A549 (cell line): ENCODE data around the gene COL2A1. TPM values are rescaled to one million over a fixed set of nuclear protein-coding genes. Genes with fewer than 3 reads are reported as not detected.

Experiments used
- ATAC-seq, 2 experiments: fragments of 200-7000 bp in 1 of 2; fragments of >200 bp in 1 of 2; cut with Nextera tagmentation in 1 of 2; cut with Tn5 transposase in 1 of 2; 3 replicates each; pipeline versions ENCODE4 v1.8.0 to v1.9.1; 2018 to 2020; ENCODE audit warnings: mild to moderate bottlenecking in 1 of 2, moderate library complexity in 1 of 2
- CTCF ChIA-PET: fragments of 300-600 bp; sonication (Branson Sonifier 250); formaldehyde crosslinking; extraction: SDS; loops from one replicate; lab custom pipeline; 2021; ENCODE audit warnings: antibody characterized with exemption, inconsistent platforms; lab: Yijun Ruan, JAX
- POLR2A ChIA-PET: fragments of 350-600 bp; formaldehyde crosslinking; extraction: SDS; loops from one replicate; lab custom pipeline; 2021; ENCODE audit warnings: antibody characterized with exemption, inconsistent platforms; lab: Yijun Ruan, JAX
- DNase-seq, 2 experiments: peaks; one replicate each; pipeline versions ENCODE4 v3.0.0 to v3.0.0-alpha.2; 2011 to 2016; ENCODE audit warnings: low read depth in 1 of 2, low spot score in 1 of 2
- FAIRE-seq: peaks from 2 replicates; lab custom pipeline; 2011; peaks lifted over from hg19 to GRCh38; lab: Jason Lieb, UNC
- H3K27ac ChIP-seq, 2 experiments: fragments of >200 bp; sonication (Bioruptor Twin); formaldehyde crosslinking; 3 replicates each; pipeline ENCODE4 v1.5.1; 2016 to 2017
- H3K4me1 ChIP-seq: fragments of >200 bp; sonication (Bioruptor Twin); formaldehyde crosslinking; 3 replicates; pipeline ENCODE4 v1.6.1; 2016
- H3K4me2 ChIP-seq: fragments of >200 bp; sonication (Bioruptor Twin); formaldehyde crosslinking; 3 replicates; pipeline ENCODE4 v1.6.1; 2016
- H3K4me3 ChIP-seq: fragments of >200 bp; sonication (Bioruptor Twin); formaldehyde crosslinking; 3 replicates; pipeline ENCODE4 v1.5.1; 2016
- H3K9me3 ChIP-seq: fragments of >200 bp; sonication (Bioruptor Twin); formaldehyde crosslinking; 3 replicates; pipeline ENCODE4 v1.6.1; 2016
- CBX8 ChIP-seq: fragments of 200-600 bp; sonication (generic); IDR thresholded peaks from 2 replicates; pipeline ENCODE4 v1.6.1; 2016
- CEBPB ChIP-seq, 2 experiments: fragments of >200 bp in 1 of 2; sonication (Bioruptor Twin) in 1 of 2; formaldehyde crosslinking in 1 of 2; IDR thresholded peaks; 2 replicates each; pipeline ENCODE4 v1.6.1; 2012 to 2016
- CHD4 ChIP-seq: fragments of 200-600 bp; sonication (generic); IDR thresholded peaks from 2 replicates; pipeline ENCODE4 v1.6.1; 2016; ENCODE audit warnings: antibody characterized with exemption, mild to moderate bottlenecking, borderline replicate concordance
- CTCF ChIP-seq: fragments of >200 bp; sonication (Bioruptor Twin); formaldehyde crosslinking; IDR thresholded peaks from 3 replicates; pipeline ENCODE4 v1.5.1; 2016
- ELK1 ChIP-seq: fragments of 150-350 bp; IDR thresholded peaks from 2 replicates; pipeline ENCODE4 v1.6.1; 2014; ENCODE audit warnings: low read depth, mild to moderate bottlenecking, low read length
- ESRRA ChIP-seq: fragments of 150-350 bp; IDR thresholded peaks from 2 replicates; pipeline ENCODE4 v1.6.1; 2014; ENCODE audit warnings: mild to moderate bottlenecking, low read length, borderline replicate concordance
- FOXS1 ChIP-seq: fragments of 250-450 bp; sonication (Bioruptor Pico); IDR thresholded peaks from 2 replicates; pipeline ENCODE4 v1.5.0; 2020; ENCODE audit warnings: mild to moderate bottlenecking, moderate library complexity
- HES2 ChIP-seq: fragments of >200 bp; sonication (Bioruptor Twin); formaldehyde crosslinking; IDR thresholded peaks from 2 replicates; pipeline ENCODE4 v1.6.1; 2016
- HEYL ChIP-seq: fragments of 250-450 bp; sonication (Bioruptor Pico); IDR thresholded peaks from 2 replicates; pipeline ENCODE4 v1.8.0; 2021; ENCODE audit warnings: mild to moderate bottlenecking, moderate library complexity
- HOXB13 ChIP-seq: fragments of 250-450 bp; sonication (Bioruptor Pico); IDR thresholded peaks from 2 replicates; pipeline ENCODE4 v1.5.0; 2020; ENCODE audit warnings: low read depth, mild to moderate bottlenecking, moderate library complexity
- JUN ChIP-seq, 2 experiments: fragments of >200 bp; sonication (Bioruptor Twin); formaldehyde crosslinking; IDR thresholded peaks; 2 replicates in 1 of 2; 3 replicates in 1 of 2; pipeline ENCODE4 v1.6.1; 2016 to 2017
- MAFK ChIP-seq: fragments of 450-650 bp; IDR thresholded peaks from 2 replicates; pipeline ENCODE4 v1.6.1; 2014; ENCODE audit not compliant: partially characterized antibody
- NPAS2 ChIP-seq: fragments of 250-450 bp; sonication (Bioruptor Pico); IDR thresholded peaks from 2 replicates; pipeline ENCODE4 v1.8.0; 2022; ENCODE audit warnings: mild to moderate bottlenecking, moderate library complexity, borderline replicate concordance
- RCOR1 ChIP-seq: fragments of 150-350 bp; IDR thresholded peaks from 2 replicates; pipeline ENCODE4 v1.6.1; 2014; ENCODE audit warnings: antibody characterized with exemption, low read length, low read depth
- REST ChIP-seq: fragments of 200-600 bp; sonication (generic); IDR thresholded peaks from 2 replicates; pipeline ENCODE4 v1.6.1; 2016; ENCODE audit warnings: antibody characterized with exemption, mild to moderate bottlenecking, moderate library complexity
- RFX5 ChIP-seq: fragments of 450-650 bp; IDR thresholded peaks from 2 replicates; pipeline ENCODE4 v1.7.1; 2014; ENCODE audit warnings: antibody characterized with exemption, mild to moderate bottlenecking, moderate library complexity
- ZNF302 ChIP-seq: fragments of 250-450 bp; sonication (Bioruptor Pico); IDR thresholded peaks from 2 replicates; pipeline ENCODE4 v1.9.0; 2021; ENCODE audit warnings: inconsistent platforms, mild to moderate bottlenecking, moderate library complexity
- WGBS: methylation state at CpG from one replicate; pipeline ENCODE4 v1.1.6; 2017; ENCODE audit errors: missing lambda C conversion rate; 5-methylcytosine and 5-hydroxymethylcytosine counted together
- polyA plus RNA-seq, 4 experiments: library from polyadenylated mRNA; depleted of rRNA in 3 of 4; stranded (reverse); fragments of >200 nt; fragmentation: RNase III in 1 of 4; extraction: RNeasy Plus Mini Kit Qiagen cat#74134 plus additional on column Dnase treatment in 1 of 4; gene quantifications; 2 replicates in 3 of 4; 3 replicates in 1 of 4; pipeline ENCODE4 v1.2.3, GENCODE V29; 2011 to 2017

Gene COL2A1
- polyA plus RNA-seq, 2 of the 4 experiments (the other 2 are of a cell fraction): 0.01 TPM; not detected in 1

- no peaks in the 10 kb centered on the region for H3K4me1 ChIP-seq
- H3K4me3 ChIP-seq: no peak overlapping the region
- POLR2A ChIA-PET: no interaction called here
- no peak overlapping the region for H3K4me2 ChIP-seq
- CTCF ChIA-PET: no interaction called here
- WGBS: 48% methylated on average over 5 of the region's 5 CpGs
- no peak overlapping the region for H3K27ac ChIP-seq
- no peak for ATAC-seq
- no peaks in the 10 kb centered on the region for H3K9me3 ChIP-seq
- TF ChIP-seq CTCF (no peak), CBX8 (no peak), ZNF302 (CRISPR knock-in tag) (no peak), HEYL (CRISPR knock-in tag) (no peak), HES2 (no peak), CEBPB (IDR thresholded peaks at IDR 0.05) (no peak), FOXS1 (CRISPR knock-in tag) (no peak), CHD4 (no peak), RFX5 (no peak)
- TF ChIP-seq, all 56 proteins: peak for 0
- DNase-seq (no peak), FAIRE-seq (no peak)
Observed at GRCh38 chr12:48038085-48038484, 33.8 kb upstream of the COL2A1 start.

GRCh38 chr12:48037267-48037915 lies 33.1 kb upstream of the COL2A1 start:
- 80% methylated on average over 9 of the region's 9 CpGs for WGBS
- DNase-seq: no peak
- POLR2A ChIA-PET: no interaction called here
- TF ChIP-seq NPAS2 (CRISPR knock-in tag) (no peak), REST (no peak), ESRRA (no peak), ZNF302 (CRISPR knock-in tag) (no peak), ELK1 (no peak), MAFK (no peak), RCOR1 (no peak), JUN (IDR thresholded peaks at IDR 0.05) (no peak), HOXB13 (no peak)
- TF ChIP-seq, all 56 proteins: peak for 0
- Histone ChIP-seq H3K9me3 (no peaks in the 10 kb centered on the region), H3K27ac (no peak overlapping the region), H3K4me2 (no peak overlapping the region), H3K4me1 (no peaks in the 10 kb centered on the region), H3K4me3 (no peak overlapping the region)
- CTCF ChIA-PET: no interaction called here
- no peak for FAIRE-seq
- no peak; a peak in 1 of 6 replicates for ATAC-seq
